CD14-positive monocyte (primary cell): ENCODE measurements around the gene UTP20. TPM values are rescaled to one million over a fixed set of nuclear protein-coding genes. Genes with fewer than 3 reads are reported as not detected.

Experiments used
- DNase-seq, 3 donors: peaks; one replicate each; pipeline ENCODE4 v3.0.0-alpha.2; 2011 to 2022
- H2AFZ ChIP-seq: 2 replicates; pipeline ENCODE4 v1.6.0; 2012; ENCODE audit warnings: mild to moderate bottlenecking, low read depth, low read length, inconsistent platforms; ENCODE audit not compliant: insufficient read depth, poor library complexity, severe bottlenecking
- H3K27ac ChIP-seq, 2 donors: 1 replicate in 1 of 2; 2 replicates in 1 of 2; pipeline ENCODE4 v1.5.1; 2012 to 2013; ENCODE audit warnings: low read length in 2 of 2, control low read depth in 1 of 2, inconsistent platforms in 1 of 2, low read depth in 1 of 2, mild to moderate bottlenecking in 1 of 2
- H3K27me3 ChIP-seq, 2 donors: one replicate each; pipeline versions ENCODE4 v1.6.0 to v1.6.1; 2011 to 2013; ENCODE audit warnings: low read length in 2 of 2; ENCODE audit not compliant: control insufficient read depth in 2 of 2, insufficient read depth in 2 of 2
- H3K36me3 ChIP-seq, 2 donors: replicated peaks in 1 of 2; 1 replicate in 1 of 2; 2 replicates in 1 of 2; pipeline versions ENCODE4 v1.5.1 to v1.6.1; 2012 to 2013; ENCODE audit warnings: low read length in 2 of 2, control low read depth in 1 of 2, inconsistent platforms in 1 of 2, mild to moderate bottlenecking in 1 of 2; ENCODE audit not compliant: insufficient read depth in 2 of 2, control insufficient read depth in 1 of 2
- H3K4me1 ChIP-seq, 2 donors: 1 replicate in 1 of 2; 2 replicates in 1 of 2; pipeline versions ENCODE4 v1.5.1 to v1.6.1; 2012 to 2013; ENCODE audit warnings: low read length in 2 of 2, control low read depth in 1 of 2, inconsistent platforms in 1 of 2, mild to moderate bottlenecking in 1 of 2, moderate library complexity in 1 of 2; ENCODE audit not compliant: insufficient read depth in 2 of 2, control insufficient read depth in 1 of 2
- H3K4me2 ChIP-seq: replicated peaks from 2 replicates; pipeline ENCODE3; 2012; ENCODE audit warnings: low read length, moderate library complexity, mild to moderate bottlenecking; ENCODE audit not compliant: poor library complexity, severe bottlenecking; ENCODE audit errors: extremely low read depth
- H3K4me3 ChIP-seq, 3 experiments: fragments of 200-600 bp in 1 of 3; sonication (generic) in 1 of 3; replicated peaks in 1 of 3; 1 replicate in 2 of 3; 2 replicates in 1 of 3; pipeline ENCODE4 v1.5.1; 2011 to 2013; ENCODE audit warnings: low read length in 3 of 3, mild to moderate bottlenecking in 3 of 3, control low read depth in 2 of 3, low read depth in 2 of 3, inconsistent platforms in 1 of 3, moderate library complexity in 1 of 3
- H3K79me2 ChIP-seq: 2 replicates; pipeline ENCODE4 v1.6.0; 2012; ENCODE audit warnings: mild to moderate bottlenecking, control low read depth, inconsistent platforms, low read length, moderate library complexity; ENCODE audit not compliant: insufficient read depth
- H3K9ac ChIP-seq: 2 replicates; pipeline ENCODE4 v1.6.0; 2017; ENCODE audit warnings: low read length, mild to moderate bottlenecking; ENCODE audit not compliant: insufficient read depth, poor library complexity, severe bottlenecking
- H3K9me3 ChIP-seq, 2 donors: replicated peaks in 1 of 2; 1 replicate in 1 of 2; 2 replicates in 1 of 2; pipeline versions ENCODE4 v1.5.1 to v1.6.1; 2012 to 2013; ENCODE audit warnings: low read length in 2 of 2, control low read depth in 1 of 2; ENCODE audit not compliant: control insufficient read depth in 1 of 2, insufficient read depth in 1 of 2
- H4K20me1 ChIP-seq: 2 replicates; pipeline ENCODE4 v1.6.0; 2012; ENCODE audit warnings: mild to moderate bottlenecking, low read length, control low read depth, moderate library complexity; ENCODE audit not compliant: insufficient read depth
- H3K27ac Mint-ChIP-seq, 7 donors: one replicate each; pipeline ENCODE4 v1.8.0; 2020; ENCODE audit warnings: mild to moderate bottlenecking in 7 of 7, mixed read lengths in 7 of 7, moderate library complexity in 6 of 7, inconsistent platforms in 2 of 7
- H3K27me3 Mint-ChIP-seq, 3 donors: one replicate each; pipeline ENCODE4 v1.8.0; 2021 to 2022; ENCODE audit warnings: low read depth in 3 of 3, mild to moderate bottlenecking in 3 of 3, mixed read lengths in 3 of 3, moderate library complexity in 3 of 3, inconsistent platforms in 1 of 3
- H3K36me3 Mint-ChIP-seq, 2 donors: one replicate each; pipeline ENCODE4 v1.8.0; 2020; ENCODE audit warnings: mixed read lengths in 2 of 2, inconsistent platforms in 1 of 2, mild to moderate bottlenecking in 1 of 2
- H3K4me1 Mint-ChIP-seq: one replicate; pipeline ENCODE4 v1.8.0; 2020; ENCODE audit warnings: mild to moderate bottlenecking, mixed read lengths
- H3K4me3 Mint-ChIP-seq, 2 donors: one replicate each; pipeline ENCODE4 v1.8.0; 2020; ENCODE audit warnings: mild to moderate bottlenecking in 2 of 2, mixed read lengths in 2 of 2, moderate library complexity in 1 of 2
- H3K9me3 Mint-ChIP-seq, 7 donors: one replicate each; pipeline ENCODE4 v1.8.0; 2020 to 2022; ENCODE audit warnings: mixed read lengths in 7 of 7, mild to moderate bottlenecking in 6 of 7, moderate library complexity in 6 of 7, inconsistent platforms in 2 of 7
- WGBS: methylation state at CpG from one replicate; pipeline ENCODE4 v1.1.5; 2013; ENCODE audit warnings: missing lambda C conversion rate; ENCODE audit not compliant: insufficient coverage; 5-methylcytosine and 5-hydroxymethylcytosine counted together
- intact Hi-C, 2 donors: fragments of 100-400 bp; cut with micrococcal nuclease; formaldehyde crosslinking; loops; one replicate each; pipeline versions ENCODE4 v1.15.0 to v1.15.1; 2023
- polyA plus RNA-seq, 3 donors: library from polyadenylated mRNA; depleted of rRNA in 1 of 3; unstranded in 2 of 3; stranded (reverse) in 1 of 3; fragments of 300-500 nt in 2 of 3; fragments of >200 nt in 1 of 3; fragmentation: Illumina TruSeq in 2 of 3; gene quantifications; 1 replicate in 2 of 3; 2 replicates in 1 of 3; pipeline ENCODE4 v1.2.3, GENCODE V29; 2012 to 2021
- TF ChIP-seq, protein P1 (sequence below): fragments of 200-600 bp; IDR thresholded peaks from one replicate; pipeline ENCODE4 v1.8.0; 2022; ENCODE audit warnings: antibody characterized with exemption, mild to moderate bottlenecking

Gene UTP20
- polyA plus RNA-seq, 3 donors = 0.46 to 1.6 (median 1.2) TPM

DNA sequence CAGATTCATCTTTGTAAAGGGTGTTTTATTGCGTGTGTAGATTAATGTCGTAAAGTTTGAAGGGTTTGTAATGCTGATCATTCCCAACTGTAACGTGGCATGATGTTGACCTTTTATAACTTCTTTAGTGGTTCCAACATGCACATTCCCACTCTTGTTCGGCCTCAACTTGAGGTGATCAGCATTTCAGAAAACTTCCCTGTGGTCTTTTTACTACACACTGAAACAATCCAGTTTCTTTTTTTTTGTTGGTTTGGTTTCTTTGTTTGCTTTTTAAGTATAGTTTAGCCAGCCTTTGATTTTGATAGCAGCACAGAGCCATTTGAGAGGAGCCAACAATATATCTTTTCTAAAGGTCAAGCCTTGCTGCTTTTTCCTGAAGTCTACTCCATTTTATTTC is 22.8 kb downstream of the UTP20 start:
- H3K9me3 Mint-ChIP-seq = no peaks in the 10 kb centered on the region
- no peak for DNase-seq
- Histone ChIP-seq H2AFZ (no peak overlapping the region), H3K4me1 (no peaks in the 10 kb centered on the region), H3K9me3 (no peaks in the 10 kb centered on the region), H3K27ac (no peak overlapping the region), H4K20me1 (no peaks in the 10 kb centered on the region), H3K4me2 (no peak overlapping the region), H3K36me3 (peaks cover 41 to 82% of the 10 kb centered on the region in 2 donors), H3K9ac (no peak overlapping the region), H3K27me3 (no peaks in the 10 kb centered on the region), H3K79me2 (no peaks in the 10 kb centered on the region), H3K4me3 (no peak overlapping the region)
- no peak overlapping the region for H3K4me3 Mint-ChIP-seq
- no CpG with 5 or more reads among the region's 4 CpGs for WGBS
- no peak overlapping the region for H3K27ac Mint-ChIP-seq
- H3K4me1 Mint-ChIP-seq = peaks cover 2% of the 10 kb centered on the region
- TF ChIP-seq, protein P1, sequence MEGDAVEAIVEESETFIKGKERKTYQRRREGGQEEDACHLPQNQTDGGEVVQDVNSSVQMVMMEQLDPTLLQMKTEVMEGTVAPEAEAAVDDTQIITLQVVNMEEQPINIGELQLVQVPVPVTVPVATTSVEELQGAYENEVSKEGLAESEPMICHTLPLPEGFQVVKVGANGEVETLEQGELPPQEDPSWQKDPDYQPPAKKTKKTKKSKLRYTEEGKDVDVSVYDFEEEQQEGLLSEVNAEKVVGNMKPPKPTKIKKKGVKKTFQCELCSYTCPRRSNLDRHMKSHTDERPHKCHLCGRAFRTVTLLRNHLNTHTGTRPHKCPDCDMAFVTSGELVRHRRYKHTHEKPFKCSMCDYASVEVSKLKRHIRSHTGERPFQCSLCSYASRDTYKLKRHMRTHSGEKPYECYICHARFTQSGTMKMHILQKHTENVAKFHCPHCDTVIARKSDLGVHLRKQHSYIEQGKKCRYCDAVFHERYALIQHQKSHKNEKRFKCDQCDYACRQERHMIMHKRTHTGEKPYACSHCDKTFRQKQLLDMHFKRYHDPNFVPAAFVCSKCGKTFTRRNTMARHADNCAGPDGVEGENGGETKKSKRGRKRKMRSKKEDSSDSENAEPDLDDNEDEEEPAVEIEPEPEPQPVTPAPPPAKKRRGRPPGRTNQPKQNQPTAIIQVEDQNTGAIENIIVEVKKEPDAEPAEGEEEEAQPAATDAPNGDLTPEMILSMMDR = no peak
- H3K27me3 Mint-ChIP-seq = no peaks in the 10 kb centered on the region
- intact Hi-C loops = no loop called here
- peaks cover 66 to 72% of the 10 kb centered on the region in 2 donors for H3K36me3 Mint-ChIP-seq

DNA sequence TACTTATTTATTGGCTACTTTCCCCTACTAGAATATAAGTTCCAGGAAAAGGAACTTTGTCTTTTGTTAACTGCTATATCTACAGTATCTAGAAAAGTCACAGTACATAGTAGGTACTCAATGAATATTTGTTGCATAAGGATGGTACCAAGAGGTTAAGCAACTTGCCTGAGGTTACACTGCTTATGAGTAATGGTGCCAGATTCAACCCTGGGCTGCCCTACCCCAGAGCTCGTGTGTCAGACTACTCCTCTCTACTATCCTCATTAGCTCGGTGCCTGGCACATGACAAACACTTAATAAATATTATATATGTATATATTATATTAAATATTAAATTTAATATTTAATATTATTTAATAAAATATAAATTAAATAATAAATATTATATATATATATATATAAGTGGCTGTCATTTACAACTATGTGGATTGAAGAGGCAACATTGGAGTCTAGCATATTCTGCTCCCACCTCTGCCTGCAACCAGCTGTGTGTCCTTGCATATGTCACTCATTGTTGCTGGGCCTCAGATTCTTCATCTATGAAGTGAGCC is 25.4 kb downstream of the UTP20 start:
- Histone ChIP-seq H3K9ac (no peak overlapping the region), H3K79me2 (no peaks in the 10 kb centered on the region), H2AFZ (no peak overlapping the region), H3K27me3 (no peaks in the 10 kb centered on the region), H3K36me3 (peaks cover 51 to 90% of the 10 kb centered on the region in 2 donors), H3K27ac (no peak overlapping the region), H4K20me1 (no peaks in the 10 kb centered on the region), H3K9me3 (no peaks in the 10 kb centered on the region), H3K4me2 (no peak overlapping the region), H3K4me3 (no peak overlapping the region), H3K4me1 (no peaks in the 10 kb centered on the region)
- WGBS = no CpG with 5 or more reads among the region's 2 CpGs
- Mint-ChIP-seq H3K36me3 (peaks cover 65 to 69% of the 10 kb centered on the region in 2 donors), H3K9me3 (no peaks in the 10 kb centered on the region), H3K27ac (no peak overlapping the region), H3K27me3 (no peaks in the 10 kb centered on the region), H3K4me3 (no peak overlapping the region), H3K4me1 (no peaks in the 10 kb centered on the region)
- TF ChIP-seq, protein P1 = no peak
- no peak for DNase-seq
- intact Hi-C loops = no loop called here
